ENCODE data around the gene ATXN10. TPM values are rescaled to one million over a fixed set of nuclear protein-coding genes. Genes with fewer than 3 reads are reported as not detected.

ATXN10 gene
- total and polyA plus RNA-seq, 2 of the 13 experiments (the other 11 are each of a cell fraction or from before 2014, with no cell fraction given) = 60.1 to 194 TPM

- Histone ChIP-seq H3K27ac (ENCODE audit: extremely low read length, insufficient read depth, low read length) (no peak overlapping the region), H3K36me3 (replicated peaks in 1 of 2; ENCODE audit: control insufficient read depth in 1 of 2, insufficient read depth in 2 of 2, low read length in 2 of 2) (no peaks in the 10 kb centered on the region), H2AFZ (ENCODE audit: low read length) (no peak overlapping the region), H3K4me1 (ENCODE audit: insufficient read depth, low read length) (no peaks in the 10 kb centered on the region), H4K20me1 (ENCODE audit: insufficient read depth, low read length) (peaks cover 5% of the 10 kb centered on the region; the same call in 1 of the 2 replicates), H3K9ac (ENCODE audit: insufficient read depth, low read depth, low read length) (0 out of 2 replicates have a peak overlapping the region, but pooled peaks have one; percentile 8), H3K9me3 (ENCODE audit: low read length) (no peaks in the 10 kb centered on the region), H3K79me2 (ENCODE audit: insufficient read depth, low read length) (no peaks in the 10 kb centered on the region), H3K27me3 (ENCODE audit: control insufficient read depth in 1 of 2, insufficient read depth in 2 of 2, low read length in 2 of 2) (peaks cover 1 to 23% of the 10 kb centered on the region in 2 experiments; a peak in 3 of 5 replicates), H3K4me2 (ENCODE audit: low read depth, low read length) (peak overlapping the region; percentile 27), H3K4me3 (replicated peaks in 1 of 3; ENCODE audit: insufficient read depth in 1 of 3, low read depth in 2 of 3, low read length in 3 of 3) (no peak overlapping the region)
- DNase-seq (ENCODE audit: low spot score) (no peak), FAIRE-seq (no peak), ATAC-seq (peak; percentile 71)
- BruUV-seq (replicated peaks) = no TSS peak
- ChIA-PET CTCF (ENCODE audit: low intra/inter-chr PET ratio, low total read pairs) (no interaction called here), POLR2A (no interaction called here)
- in situ Hi-C loops (cut with HindIII; ENCODE audit: extremely low pct_ligation_motif_present, low pct_unique_long_range_greater_than_20kb) = loop anchor here (5.0 kb wide), 1 partner anchor 290 kb away; no protein-coding TSS in a partner anchor
- WGBS (ENCODE audit: low lambda C conversion rate) = 47% methylated on average over 34 of the region's 87 CpGs
- intact Hi-C loops (cut with micrococcal nuclease; ENCODE audit: unreplicated experiment) = loop anchor here (10.0 kb wide), 1 partner anchor 223 kb away; no protein-coding TSS in a partner anchor
- 0 out of 2 replicates have a peak, but pooled peaks have one; percentile 7 for TF ChIP-seq ZBTB33 (CRISPR knock-in tag; IDR thresholded peaks at IDR 0.05)
- TF ChIP-seq ZFX (CRISPR knock-in tag; IDR thresholded peaks at IDR 0.05; ENCODE audit: low read depth) = peak; percentile 13; the same call in 1 of the 2 replicates
- TF ChIP-seq CTCF (CRISPR knock-in tag; IDR thresholded peaks at IDR 0.05) = peak; percentile 53
- TF ChIP-seq RAD21 (CRISPR knock-in tag; IDR thresholded peaks at IDR 0.05) = peak; percentile 56
- TF ChIP-seq ZNF800 (CRISPR knock-in tag; IDR thresholded peaks at IDR 0.05) = peak; percentile 55; the same call in 1 of the 2 replicates
- TF ChIP-seq KDM5B (CRISPR knock-in tag; IDR thresholded peaks at IDR 0.05; ENCODE audit: borderline replicate concordance) = 0 out of 2 replicates have a peak, but pooled peaks have one; percentile 19
- TF ChIP-seq SMAD1 (CRISPR knock-in tag; IDR thresholded peaks at IDR 0.05; ENCODE audit: borderline replicate concordance, low read depth) = no peak
- no peak for TF ChIP-seq NR2F1 (CRISPR knock-in tag; IDR thresholded peaks at IDR 0.05)
- TF ChIP-seq NONO (IDR thresholded peaks at IDR 0.05) = no peak
- TF ChIP-seq NONO (CRISPR knock-in tag; conservative IDR thresholded peaks at IDR 0.05) = 0 out of 2 replicates have a peak, but pooled peaks have one; percentile 39
- peak; percentile 66 for TF ChIP-seq STAG1 (CRISPR knock-in tag; IDR thresholded peaks at IDR 0.05)
- TF ChIP-seq CEBPG (CRISPR knock-in tag; IDR thresholded peaks at IDR 0.05) = no peak
- TF ChIP-seq ZFY (CRISPR knock-in tag; IDR thresholded peaks at IDR 0.05) = 0 out of 2 replicates have a peak, but pooled peaks have one; percentile 25
These were observed 195.7 kb downstream of the ATXN10 start for GRCh38 chr22:45867118-45867905.

All from HepG2 (cell line).